ENCODE data around the gene LBHD1.

LBHD1 gene

GRCh38 chr11:62613291-62613778, 58.7 kb downstream of the LBHD1 start:
- ATAC-seq, result no peak

All from activated CD4-positive, CD25-positive, alpha-beta regulatory T cell treated with anti-CD3 and anti-CD28 coated beads, Interleukin-2, amount 50 U/mL, for 24 hours (primary cell).